MCF 10A (cell line): ENCODE data around the gene CAMK2G. TPM values are rescaled to one million over a fixed set of nuclear protein-coding genes. Genes with fewer than 3 reads are reported as not detected.
A peak's percentile ranks its signal among the peaks of the same experiment; 100 is the strongest.

Source experiments
- BruUV-seq: library from RNA; stranded (reverse); fragments of 400-500 nt; replicated peaks from 2 replicates; lab custom pipeline; 2021; lab: Mats Ljungman, UMichigan
- CTCF ChIA-PET: fragments of 300-600 bp; sonication (Branson Sonifier 250); formaldehyde crosslinking; extraction: SDS; loops from one replicate; lab custom pipeline; 2021; ENCODE audit warnings: antibody characterized with exemption, inconsistent platforms; lab: Yijun Ruan, JAX
- POLR2A ChIA-PET: fragments of 300-600, 350-650 bp; sonication (Branson Sonifier 250); formaldehyde crosslinking; extraction: SDS; loops from one replicate; lab custom pipeline; 2020; ENCODE audit warnings: antibody characterized with exemption, inconsistent platforms; lab: Yijun Ruan, JAX
- DNase-seq: peaks from one replicate; pipeline ENCODE4 v3.0.0-alpha.2; 2018; ENCODE audit not compliant: unreplicated experiment
- H3K27ac Mint-ChIP-seq: one replicate; pipeline ENCODE4 v1.8.0; 2022; ENCODE audit warnings: mild to moderate bottlenecking, low read depth, mixed read lengths; ENCODE audit not compliant: unreplicated experiment
- H3K27me3 Mint-ChIP-seq: one replicate; pipeline ENCODE4 v1.8.0; 2022; ENCODE audit warnings: mixed read lengths; ENCODE audit not compliant: insufficient read depth, unreplicated experiment
- H3K36me3 Mint-ChIP-seq: one replicate; pipeline ENCODE4 v1.8.0; 2022; ENCODE audit warnings: mild to moderate bottlenecking, moderate library complexity, mixed read lengths; ENCODE audit not compliant: insufficient read depth, unreplicated experiment
- H3K4me1 Mint-ChIP-seq: one replicate; pipeline ENCODE4 v1.8.0; 2022; ENCODE audit warnings: mixed read lengths; ENCODE audit not compliant: insufficient read depth, unreplicated experiment
- H3K4me3 Mint-ChIP-seq: one replicate; pipeline ENCODE4 v1.8.0; 2022; ENCODE audit warnings: mild to moderate bottlenecking, moderate library complexity, mixed read lengths; ENCODE audit not compliant: unreplicated experiment
- H3K9me3 Mint-ChIP-seq: one replicate; pipeline ENCODE4 v1.8.0; 2022; ENCODE audit warnings: mixed read lengths; ENCODE audit not compliant: unreplicated experiment
- intact Hi-C: fragments of 100-400 bp; cut with micrococcal nuclease; formaldehyde crosslinking; loops from 2 replicates; pipeline ENCODE4 v1.14.1; 2022
- total RNA-seq: library from RNA; stranded (reverse); gene quantifications from 2 replicates; pipeline ENCODE4 v1.2.3, GENCODE V29; 2022
- TF ChIP-seq, protein P1 (sequence below): fragments of 200-600 bp; IDR thresholded peaks from one replicate; pipeline ENCODE4 v1.8.0; 2022; ENCODE audit warnings: antibody characterized with exemption, mild to moderate bottlenecking; ENCODE audit not compliant: unreplicated experiment

CAMK2G gene
- total RNA-seq, 1 experiment from 2014 or later = 10.9 TPM

DNA sequence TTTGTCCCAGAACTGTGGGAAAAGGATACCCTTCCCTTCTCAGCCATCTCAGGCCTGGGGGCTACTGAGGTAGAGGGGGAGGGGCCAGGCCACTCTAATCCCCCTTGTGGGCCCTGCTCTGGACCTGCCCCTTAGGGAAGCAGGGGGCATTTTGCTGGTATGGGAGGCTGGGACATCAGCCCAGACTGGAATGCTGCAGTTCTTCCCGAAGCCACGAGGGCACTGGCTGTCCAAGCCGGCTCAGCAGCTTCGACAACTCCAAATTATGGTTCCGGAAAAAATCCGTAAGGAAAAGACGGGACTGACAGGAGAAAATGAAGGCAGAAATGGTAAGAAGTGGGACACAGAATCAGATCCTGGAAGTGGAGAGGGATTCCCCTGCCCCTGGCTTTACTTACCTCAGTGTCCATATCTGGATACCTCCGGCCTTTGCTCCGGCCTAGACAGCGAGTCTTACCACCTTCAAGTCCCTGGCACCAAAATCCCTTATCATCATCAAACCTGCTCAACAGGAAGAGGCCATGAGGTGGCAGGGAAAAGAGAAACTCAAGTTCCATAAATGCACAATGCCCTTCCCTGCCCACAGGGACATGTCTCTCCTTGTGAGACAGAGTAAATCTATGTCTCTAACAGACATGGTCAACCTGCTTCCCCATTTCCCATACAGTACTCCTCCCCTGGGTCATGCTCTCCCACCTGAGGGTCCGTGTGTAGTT lies 71.9 kb downstream of the CAMK2G start:
- CTCF ChIA-PET = no interaction called here
- POLR2A ChIA-PET = interaction anchor here (1.2 to 3.4 kb wide), 2 partner anchors 8 to 16 kb away, joined by 6 to 11 read pairs; partner anchors contain the start of gene ZSWIM8
- Mint-ChIP-seq H3K4me1 (peaks cover 11% of the 10 kb centered on the region), H3K27me3 (no peaks in the 10 kb centered on the region), H3K4me3 (no peak overlapping the region), H3K9me3 (no peaks in the 10 kb centered on the region), H3K36me3 (peaks cover 84% of the 10 kb centered on the region), H3K27ac (no peak overlapping the region)
- DNase-seq = no peak
- intact Hi-C loops = no loop called here
- BruUV-seq = TSS peak; percentile 13
- TF ChIP-seq, protein P1, sequence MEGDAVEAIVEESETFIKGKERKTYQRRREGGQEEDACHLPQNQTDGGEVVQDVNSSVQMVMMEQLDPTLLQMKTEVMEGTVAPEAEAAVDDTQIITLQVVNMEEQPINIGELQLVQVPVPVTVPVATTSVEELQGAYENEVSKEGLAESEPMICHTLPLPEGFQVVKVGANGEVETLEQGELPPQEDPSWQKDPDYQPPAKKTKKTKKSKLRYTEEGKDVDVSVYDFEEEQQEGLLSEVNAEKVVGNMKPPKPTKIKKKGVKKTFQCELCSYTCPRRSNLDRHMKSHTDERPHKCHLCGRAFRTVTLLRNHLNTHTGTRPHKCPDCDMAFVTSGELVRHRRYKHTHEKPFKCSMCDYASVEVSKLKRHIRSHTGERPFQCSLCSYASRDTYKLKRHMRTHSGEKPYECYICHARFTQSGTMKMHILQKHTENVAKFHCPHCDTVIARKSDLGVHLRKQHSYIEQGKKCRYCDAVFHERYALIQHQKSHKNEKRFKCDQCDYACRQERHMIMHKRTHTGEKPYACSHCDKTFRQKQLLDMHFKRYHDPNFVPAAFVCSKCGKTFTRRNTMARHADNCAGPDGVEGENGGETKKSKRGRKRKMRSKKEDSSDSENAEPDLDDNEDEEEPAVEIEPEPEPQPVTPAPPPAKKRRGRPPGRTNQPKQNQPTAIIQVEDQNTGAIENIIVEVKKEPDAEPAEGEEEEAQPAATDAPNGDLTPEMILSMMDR = no peak

DNA sequence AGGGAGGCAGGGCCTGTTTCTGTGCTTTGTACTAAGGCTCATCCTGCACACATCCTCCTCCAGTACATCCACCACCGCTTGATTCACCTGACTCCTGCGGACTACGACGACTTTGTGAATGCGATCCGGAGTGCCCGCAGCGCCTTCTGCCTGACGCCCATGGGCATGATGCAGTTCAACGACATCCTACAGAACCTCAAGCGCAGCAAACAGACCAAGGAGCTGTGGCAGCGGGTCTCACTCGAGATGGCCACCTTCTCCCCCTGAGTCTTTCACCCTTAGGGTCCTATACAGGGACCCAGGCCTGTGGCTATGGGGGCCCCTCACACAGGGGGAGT lies 73.1 kb downstream of the CAMK2G start:
- no peak for DNase-seq
- H3K4me3 Mint-ChIP-seq = no peak overlapping the region
- no peaks in the 10 kb centered on the region for H3K27me3 Mint-ChIP-seq
- BruUV-seq = TSS peak; percentile 21
- H3K27ac Mint-ChIP-seq = no peak overlapping the region
- TF ChIP-seq, protein P1 = no peak
- H3K4me1 Mint-ChIP-seq = peaks cover 2% of the 10 kb centered on the region
- CTCF ChIA-PET = no interaction called here
- H3K9me3 Mint-ChIP-seq = no peaks in the 10 kb centered on the region
- POLR2A ChIA-PET = interaction anchor here (0.6 to 3.4 kb wide), 5 partner anchors 9 to 1347 kb away, joined by 3 to 11 read pairs (median 6); partner anchors contain the start of gene ZSWIM8
- intact Hi-C loops = no loop called here
- H3K36me3 Mint-ChIP-seq = peaks cover 81% of the 10 kb centered on the region

DNA sequence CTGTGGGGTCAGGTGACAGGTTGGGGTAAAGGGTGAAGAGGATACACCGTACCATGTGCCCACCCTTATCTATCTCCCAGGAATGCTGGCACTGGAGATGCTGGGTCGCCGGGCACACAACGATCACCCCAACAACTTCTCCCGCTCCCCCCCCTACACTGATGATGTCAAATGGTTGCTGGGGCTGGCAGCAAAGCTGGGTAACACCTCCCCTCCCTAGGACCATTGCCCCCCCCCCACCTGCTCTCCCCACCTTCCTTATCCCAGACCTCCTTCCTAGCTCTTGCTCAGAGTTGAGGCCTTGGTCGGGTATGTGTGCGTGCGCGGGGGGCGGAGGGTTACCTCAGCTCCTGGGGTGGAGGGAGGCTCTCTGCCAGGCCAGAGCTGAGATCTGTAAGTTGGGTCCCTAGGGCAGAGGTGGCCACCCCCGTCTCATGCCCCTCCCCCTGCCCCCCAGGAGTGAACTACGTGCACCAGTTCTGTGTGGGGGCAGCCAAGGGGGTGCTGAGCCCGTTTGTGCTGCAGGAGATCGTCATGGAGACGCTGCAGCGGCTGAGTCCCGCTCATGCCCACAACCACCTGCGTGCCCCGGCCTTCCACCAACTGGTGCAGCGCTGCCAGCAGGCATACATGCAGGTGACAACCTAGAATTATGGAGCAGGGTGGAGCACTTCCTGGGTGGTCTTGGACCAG lies 73.6 kb downstream of the CAMK2G start:
- intact Hi-C loops = no loop called here
- Mint-ChIP-seq H3K4me3 (no peak overlapping the region), H3K27ac (no peak overlapping the region), H3K36me3 (peaks cover 81% of the 10 kb centered on the region), H3K4me1 (no peaks in the 10 kb centered on the region), H3K27me3 (no peaks in the 10 kb centered on the region), H3K9me3 (no peaks in the 10 kb centered on the region)
- DNase-seq = no peak
- TF ChIP-seq, protein P1 = no peak
- ChIA-PET POLR2A (interaction anchor here (0.7 to 3.4 kb wide), 4 partner anchors 15 to 198 kb away, joined by 3 to 11 read pairs (median 5); partner anchors contain the start of gene ZSWIM8), CTCF (no interaction called here)
- BruUV-seq = no TSS peak

DNA sequence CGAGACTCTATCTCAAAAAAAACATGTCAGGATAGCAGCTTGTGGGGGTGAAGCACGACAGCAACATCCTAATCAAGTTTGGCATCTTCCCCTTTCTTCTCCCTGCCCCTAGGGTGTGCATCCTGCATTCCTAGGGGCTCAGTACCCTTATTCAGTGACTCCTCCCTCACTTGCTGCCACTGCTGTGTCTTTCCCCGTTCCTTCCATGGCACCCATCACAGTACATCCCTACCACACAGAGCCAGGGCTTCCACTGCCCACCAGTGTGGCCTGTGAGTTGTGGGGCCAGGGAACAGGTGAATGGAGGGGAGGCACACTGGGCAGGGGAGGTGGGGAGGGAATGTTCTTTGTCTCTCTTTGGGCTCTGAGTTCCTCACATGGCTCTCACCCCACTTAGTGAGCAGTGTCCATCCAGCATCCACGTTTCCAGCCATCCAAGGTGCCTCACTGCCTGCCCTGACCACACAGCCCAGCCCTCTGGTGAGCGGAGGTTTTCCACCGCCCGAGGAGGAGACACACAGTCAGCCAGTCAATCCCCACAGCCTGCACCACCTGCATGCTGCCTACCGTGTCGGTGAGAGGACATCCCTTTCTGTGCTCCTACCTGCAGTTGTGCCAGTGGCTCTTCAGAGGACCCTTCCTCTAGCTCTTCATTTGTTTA lies 74.3 kb downstream of the CAMK2G start:
- Mint-ChIP-seq H3K27me3 (no peaks in the 10 kb centered on the region), H3K36me3 (peaks cover 81% of the 10 kb centered on the region), H3K4me1 (no peaks in the 10 kb centered on the region), H3K9me3 (no peaks in the 10 kb centered on the region), H3K4me3 (no peak overlapping the region), H3K27ac (no peak overlapping the region)
- TF ChIP-seq, protein P1 = no peak
- no TSS peak for BruUV-seq
- ChIA-PET POLR2A (interaction anchor here (0.7 to 3.4 kb wide), 5 partner anchors 12 to 199 kb away, joined by 3 to 11 read pairs (median 4); partner anchors contain the start of gene ZSWIM8), CTCF (no interaction called here)
- intact Hi-C loops = no loop called here
- DNase-seq = no peak
